Measurements from ENCODE around the gene BTBD7. TPM values are rescaled to one million over a fixed set of nuclear protein-coding genes. Genes with fewer than 3 reads are reported as not detected.

The BTBD7 gene
- total RNA-seq, 4 donors from 2014 or later: 10.0 to 16.9 (median 12.1) TPM

DNA sequence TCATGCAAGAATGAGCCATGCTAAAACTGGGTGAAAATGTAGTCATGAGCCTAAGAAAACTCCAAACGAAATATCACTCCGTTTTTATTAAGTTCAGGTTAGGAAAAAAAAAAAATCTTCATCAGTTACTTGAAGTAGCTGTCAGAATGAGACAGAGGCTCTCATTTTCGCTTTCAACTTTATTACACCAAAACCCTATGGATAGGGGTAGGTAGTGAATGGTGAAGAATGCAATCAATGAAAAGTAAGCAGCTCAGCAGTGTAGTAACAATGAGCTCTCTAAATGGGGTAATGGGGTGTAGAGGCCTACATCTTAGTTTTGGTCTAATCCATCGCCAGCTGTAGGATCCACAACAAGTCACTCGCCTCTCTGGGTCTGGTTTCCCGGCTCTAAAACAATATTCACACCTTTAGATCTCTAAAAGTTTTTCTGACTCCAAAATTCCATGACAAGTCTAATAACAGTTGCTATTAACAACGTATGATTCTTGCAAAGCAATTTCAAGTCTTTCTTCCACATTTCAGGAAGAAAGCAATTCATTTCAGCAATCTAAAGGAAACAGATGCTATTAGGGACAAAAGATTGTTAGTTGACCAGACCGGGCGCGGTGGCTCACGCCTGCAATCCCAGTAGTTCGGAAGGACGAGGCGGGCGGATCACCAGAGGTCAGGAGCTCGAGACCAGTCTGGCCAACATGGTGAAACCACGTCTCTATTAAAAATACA is 1.7 kb downstream of the BTBD7 start:
- in situ Hi-C loops (cut with MboI; ENCODE audit: low sequenced_read_pairs in 4 of 4): no loop called here

DNA sequence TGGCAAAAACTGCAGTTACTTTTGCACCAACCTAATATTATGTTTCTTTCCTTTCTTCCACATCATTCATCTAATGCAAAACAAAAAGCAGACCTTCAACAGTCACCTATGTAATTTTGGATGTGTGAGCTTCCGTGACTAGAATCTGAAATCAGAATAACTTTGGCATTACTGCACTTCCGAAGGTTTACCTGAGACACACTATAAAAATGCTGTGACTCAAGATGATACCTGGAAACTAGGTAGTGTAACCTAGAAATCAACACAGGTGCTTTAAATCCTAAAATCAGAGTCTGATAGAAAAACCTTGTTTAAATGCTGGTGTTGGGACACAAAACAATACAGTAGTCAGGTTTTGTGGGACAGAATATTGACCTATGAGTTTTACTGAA is 2.2 kb downstream of the BTBD7 start:
- ATAC-seq (no peak), DNase-seq (no peak)
- intact Hi-C loops (cut with DNase I; ENCODE audit: low total_unique reads) (loop anchor here (5.0 to 10.0 kb wide), 4 partner anchors 378 to 1836 kb away; partner anchors contain the start of genes GOLGA5 and PPP4R4), in situ Hi-C loops (cut with MboI; ENCODE audit: low sequenced_read_pairs in 4 of 4) (no loop called here)
- no peak overlapping the region for H3K4me3 ChIP-seq
- peak overlapping the region in 3 of 4 donors; percentile 1 to 97 (median 91) for H3K27ac ChIP-seq
- TF ChIP-seq, protein P1, sequence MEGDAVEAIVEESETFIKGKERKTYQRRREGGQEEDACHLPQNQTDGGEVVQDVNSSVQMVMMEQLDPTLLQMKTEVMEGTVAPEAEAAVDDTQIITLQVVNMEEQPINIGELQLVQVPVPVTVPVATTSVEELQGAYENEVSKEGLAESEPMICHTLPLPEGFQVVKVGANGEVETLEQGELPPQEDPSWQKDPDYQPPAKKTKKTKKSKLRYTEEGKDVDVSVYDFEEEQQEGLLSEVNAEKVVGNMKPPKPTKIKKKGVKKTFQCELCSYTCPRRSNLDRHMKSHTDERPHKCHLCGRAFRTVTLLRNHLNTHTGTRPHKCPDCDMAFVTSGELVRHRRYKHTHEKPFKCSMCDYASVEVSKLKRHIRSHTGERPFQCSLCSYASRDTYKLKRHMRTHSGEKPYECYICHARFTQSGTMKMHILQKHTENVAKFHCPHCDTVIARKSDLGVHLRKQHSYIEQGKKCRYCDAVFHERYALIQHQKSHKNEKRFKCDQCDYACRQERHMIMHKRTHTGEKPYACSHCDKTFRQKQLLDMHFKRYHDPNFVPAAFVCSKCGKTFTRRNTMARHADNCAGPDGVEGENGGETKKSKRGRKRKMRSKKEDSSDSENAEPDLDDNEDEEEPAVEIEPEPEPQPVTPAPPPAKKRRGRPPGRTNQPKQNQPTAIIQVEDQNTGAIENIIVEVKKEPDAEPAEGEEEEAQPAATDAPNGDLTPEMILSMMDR (IDR thresholded peaks at IDR 0.05 in 4 of 5, conservative IDR thresholded peaks at IDR 0.05 in 1 of 5): no peak
- TF ChIP-seq POLR2A (IDR thresholded peaks at IDR 0.05): no peak
- H3K36me3 ChIP-seq: no peaks in the 10 kb centered on the region
- H3K4me1 ChIP-seq: peaks cover 36 to 38% of the 10 kb centered on the region in 2 donors
- no peaks in the 10 kb centered on the region for H3K27me3 ChIP-seq
- no peaks in the 10 kb centered on the region for H3K9me3 ChIP-seq

More for the DNA sequence above, 1.7 kb downstream of the BTBD7 start:
- Histone ChIP-seq H3K4me1 (peaks cover 36 to 38% of the 10 kb centered on the region in 2 donors), H3K27me3 (no peaks in the 10 kb centered on the region), H3K36me3 (no peaks in the 10 kb centered on the region), H3K27ac (peak overlapping the region; percentile 91 to 97 (median 93)), H3K9me3 (no peaks in the 10 kb centered on the region), H3K4me3 (peak overlapping the region; percentile 62 to 77 (median 70))
- intact Hi-C loops (cut with DNase I; ENCODE audit: low total_unique reads): loop anchor here (5.0 to 10.0 kb wide), 4 partner anchors 379 to 1836 kb away; partner anchors contain the start of genes GOLGA5 and PPP4R4
- no peak for DNase-seq
- ATAC-seq: no peak
- TF ChIP-seq POLR2A (IDR thresholded peaks at IDR 0.05): no peak
- TF ChIP-seq, protein P1 (IDR thresholded peaks at IDR 0.05 in 4 of 5, conservative IDR thresholded peaks at IDR 0.05 in 1 of 5): no peak

DNA sequence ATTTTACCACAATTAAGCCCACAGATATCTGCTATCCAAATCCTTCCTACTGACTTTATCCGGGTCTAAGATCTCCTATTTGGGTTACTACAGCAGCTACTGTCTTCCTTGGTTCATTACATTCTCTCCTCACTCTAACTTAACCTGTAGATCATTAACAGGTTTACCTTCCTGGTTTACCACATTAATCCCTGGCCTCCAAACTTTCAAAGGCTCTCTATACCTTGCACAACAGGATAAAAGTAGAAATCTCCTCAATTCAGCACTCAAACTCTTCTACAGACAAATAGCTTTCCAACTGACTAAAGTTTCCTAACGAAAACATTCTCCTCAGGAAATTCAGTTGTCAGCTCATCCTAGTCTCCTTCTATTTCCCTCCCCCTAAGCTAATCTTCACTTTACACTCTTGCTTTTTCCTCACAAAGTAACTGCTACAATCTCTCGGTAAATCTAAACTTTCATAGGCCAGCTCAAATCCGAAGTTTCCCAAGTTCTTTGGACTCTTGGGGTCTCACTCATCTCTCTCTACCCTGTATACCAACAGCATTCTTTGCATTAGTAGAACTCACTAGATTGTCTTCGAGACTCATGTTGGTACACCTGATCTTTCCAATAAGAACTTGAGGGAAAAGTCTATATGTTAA is 2.7 kb downstream of the BTBD7 start:
- no peak for DNase-seq
- H3K27me3 ChIP-seq: no peaks in the 10 kb centered on the region
- no peaks in the 10 kb centered on the region for H3K9me3 ChIP-seq
- TF ChIP-seq, protein P1 (IDR thresholded peaks at IDR 0.05 in 4 of 5, conservative IDR thresholded peaks at IDR 0.05 in 1 of 5): no peak
- peaks cover 36 to 38% of the 10 kb centered on the region in 2 donors for H3K4me1 ChIP-seq
- H3K27ac ChIP-seq: peak overlapping the region in 2 of 4 donors; percentile 5 to 97
- no peak overlapping the region for H3K4me3 ChIP-seq
- no peaks in the 10 kb centered on the region for H3K36me3 ChIP-seq
- no peak for ATAC-seq
- intact Hi-C loops (cut with DNase I; ENCODE audit: low total_unique reads): loop anchor here (5.0 to 10.0 kb wide), 4 partner anchors 378 to 1835 kb away; partner anchors contain the start of genes GOLGA5 and PPP4R4
- in situ Hi-C loops (cut with MboI; ENCODE audit: low sequenced_read_pairs in 4 of 4): no loop called here

DNA sequence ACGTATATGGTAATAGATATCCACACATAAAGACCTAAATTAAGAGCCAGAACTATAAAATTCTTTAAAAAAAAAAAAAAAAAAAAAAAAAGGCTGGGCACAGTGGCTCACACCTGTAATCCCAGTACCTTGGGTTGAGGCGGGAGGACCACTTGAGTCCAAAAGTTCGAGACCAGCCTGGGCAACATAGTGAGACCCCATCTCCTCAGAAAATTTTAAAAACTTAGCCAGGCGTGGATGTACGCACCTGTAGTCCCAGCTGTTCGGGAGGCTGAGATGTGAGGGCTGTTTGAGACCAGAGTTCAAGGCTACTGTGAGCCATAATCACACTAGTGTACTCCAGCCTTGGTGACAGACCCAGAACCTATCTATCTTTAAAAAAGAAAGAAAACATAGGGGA is 4.3 kb downstream of the BTBD7 start:
- ATAC-seq: no peak
- H3K27me3 ChIP-seq: no peaks in the 10 kb centered on the region
- peaks cover 26 to 32% of the 10 kb centered on the region in 2 donors for H3K4me1 ChIP-seq
- no peaks in the 10 kb centered on the region for H3K36me3 ChIP-seq
- no peak overlapping the region for H3K27ac ChIP-seq
- H3K4me3 ChIP-seq: no peak overlapping the region
- in situ Hi-C loops (cut with MboI; ENCODE audit: low sequenced_read_pairs in 4 of 4): no loop called here
- TF ChIP-seq, protein P1 (IDR thresholded peaks at IDR 0.05 in 4 of 5, conservative IDR thresholded peaks at IDR 0.05 in 1 of 5): no peak
- no peak for DNase-seq
- H3K9me3 ChIP-seq: no peaks in the 10 kb centered on the region
- intact Hi-C loops (cut with DNase I; ENCODE audit: low total_unique reads): no loop called here

Measured in gastrocnemius medialis (tissue), 4 donors.